ENCODE data around the gene SERTAD1. TPM values are rescaled to one million over a fixed set of nuclear protein-coding genes. Genes with fewer than 3 reads are reported as not detected.

The SERTAD1 gene
- total RNA-seq, 1 donor from 2014 or later: 3.2 TPM

DNA sequence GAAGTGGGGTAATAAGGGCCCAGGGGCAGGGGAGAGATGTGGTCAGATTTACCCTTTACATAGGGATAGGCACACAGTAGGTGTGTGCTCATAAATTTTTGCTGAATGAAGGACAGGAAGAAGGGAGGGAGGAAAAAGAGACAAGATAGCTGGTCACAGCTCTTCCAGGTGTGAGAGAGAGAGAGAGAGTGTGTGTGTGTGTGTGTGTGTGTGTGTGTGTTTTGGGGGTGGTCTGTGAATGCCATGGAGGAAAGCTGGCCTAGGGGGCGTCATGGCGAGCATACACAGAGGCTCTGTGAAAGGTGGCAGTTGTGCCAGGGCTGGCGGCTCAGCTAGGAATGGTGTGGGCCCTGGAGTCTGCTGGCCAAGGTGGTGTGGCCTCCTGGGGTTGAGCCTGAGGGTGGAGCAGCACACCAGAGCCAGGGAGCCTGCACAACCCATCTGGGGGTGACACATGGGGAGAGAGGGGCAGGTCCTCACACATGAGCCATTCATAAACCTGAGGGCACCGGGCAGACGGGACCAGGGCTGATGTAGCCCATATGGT, 6.7 kb downstream of the SERTAD1 start:
- TF ChIP-seq, protein P1, sequence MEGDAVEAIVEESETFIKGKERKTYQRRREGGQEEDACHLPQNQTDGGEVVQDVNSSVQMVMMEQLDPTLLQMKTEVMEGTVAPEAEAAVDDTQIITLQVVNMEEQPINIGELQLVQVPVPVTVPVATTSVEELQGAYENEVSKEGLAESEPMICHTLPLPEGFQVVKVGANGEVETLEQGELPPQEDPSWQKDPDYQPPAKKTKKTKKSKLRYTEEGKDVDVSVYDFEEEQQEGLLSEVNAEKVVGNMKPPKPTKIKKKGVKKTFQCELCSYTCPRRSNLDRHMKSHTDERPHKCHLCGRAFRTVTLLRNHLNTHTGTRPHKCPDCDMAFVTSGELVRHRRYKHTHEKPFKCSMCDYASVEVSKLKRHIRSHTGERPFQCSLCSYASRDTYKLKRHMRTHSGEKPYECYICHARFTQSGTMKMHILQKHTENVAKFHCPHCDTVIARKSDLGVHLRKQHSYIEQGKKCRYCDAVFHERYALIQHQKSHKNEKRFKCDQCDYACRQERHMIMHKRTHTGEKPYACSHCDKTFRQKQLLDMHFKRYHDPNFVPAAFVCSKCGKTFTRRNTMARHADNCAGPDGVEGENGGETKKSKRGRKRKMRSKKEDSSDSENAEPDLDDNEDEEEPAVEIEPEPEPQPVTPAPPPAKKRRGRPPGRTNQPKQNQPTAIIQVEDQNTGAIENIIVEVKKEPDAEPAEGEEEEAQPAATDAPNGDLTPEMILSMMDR (conservative IDR thresholded peaks at IDR 0.05): no peak
- no peak for DNase-seq (ENCODE audit: low read depth, low spot score)
- H3K27me3 Mint-ChIP-seq (ENCODE audit: low read depth): no peaks in the 10 kb centered on the region
- no peaks in the 10 kb centered on the region for H3K36me3 Mint-ChIP-seq (ENCODE audit: low read depth)
- peaks cover 23% of the 10 kb centered on the region for H3K4me1 Mint-ChIP-seq
- no peak overlapping the region for H3K27ac Mint-ChIP-seq (ENCODE audit: unreplicated experiment)
- H3K4me3 Mint-ChIP-seq: peak overlapping the region; percentile 73
- H3K9me3 Mint-ChIP-seq: no peaks in the 10 kb centered on the region

DNA sequence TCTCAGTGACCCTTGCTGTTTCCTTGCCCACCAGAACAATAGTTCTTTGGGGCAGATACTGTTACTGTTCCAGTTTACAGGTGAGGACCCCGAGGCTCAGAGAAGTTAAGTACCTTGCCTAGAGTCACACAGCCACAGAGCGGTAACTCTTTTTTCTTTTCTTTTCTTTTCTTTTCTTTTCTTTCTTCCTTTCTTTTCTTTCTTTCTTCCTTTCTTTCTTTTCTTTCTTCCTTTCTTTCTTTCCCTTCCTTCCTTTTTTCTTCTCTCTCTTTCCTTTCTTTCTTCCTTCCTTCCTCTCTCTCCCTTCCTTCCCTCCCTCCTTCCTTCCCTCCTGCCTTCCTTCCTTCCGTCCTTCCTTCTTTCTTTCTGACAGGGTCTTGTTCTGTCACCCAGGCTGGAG, 7.8 kb downstream of the SERTAD1 start:
- TF ChIP-seq, protein P1 (conservative IDR thresholded peaks at IDR 0.05): no peak
- H3K9me3 Mint-ChIP-seq: no peaks in the 10 kb centered on the region
- no peak for DNase-seq (ENCODE audit: low read depth, low spot score)
- no peaks in the 10 kb centered on the region for H3K27me3 Mint-ChIP-seq (ENCODE audit: low read depth)
- no peak overlapping the region for H3K27ac Mint-ChIP-seq (ENCODE audit: unreplicated experiment)
- H3K36me3 Mint-ChIP-seq (ENCODE audit: low read depth): no peaks in the 10 kb centered on the region
- peaks cover 28% of the 10 kb centered on the region for H3K4me1 Mint-ChIP-seq
- H3K4me3 Mint-ChIP-seq: peak overlapping the region; percentile 56

DNA sequence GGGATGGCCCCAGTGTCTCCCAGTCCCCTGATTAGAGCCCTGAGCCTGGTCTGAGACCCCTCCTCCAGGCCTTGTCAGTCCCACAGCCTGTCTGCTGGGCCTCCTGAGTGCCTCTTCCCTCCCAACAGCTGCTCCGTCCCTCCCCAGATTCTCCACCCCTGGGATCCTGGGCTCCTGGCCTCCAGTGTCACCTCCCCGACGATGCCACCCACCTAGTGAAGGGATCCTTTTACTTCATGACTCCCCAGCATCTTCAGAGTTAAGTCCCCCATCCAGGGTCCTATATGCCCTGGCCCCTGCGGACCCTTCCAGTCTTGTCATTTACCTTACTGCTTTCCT, 8.2 kb downstream of the SERTAD1 start:
- no peaks in the 10 kb centered on the region for H3K36me3 Mint-ChIP-seq (ENCODE audit: low read depth)
- H3K27me3 Mint-ChIP-seq (ENCODE audit: low read depth): no peaks in the 10 kb centered on the region
- peak overlapping the region; percentile 56 for H3K4me3 Mint-ChIP-seq
- DNase-seq (ENCODE audit: low read depth, low spot score): no peak
- TF ChIP-seq, protein P1 (conservative IDR thresholded peaks at IDR 0.05): no peak
- H3K9me3 Mint-ChIP-seq: no peaks in the 10 kb centered on the region
- H3K27ac Mint-ChIP-seq (ENCODE audit: unreplicated experiment): no peak overlapping the region
- H3K4me1 Mint-ChIP-seq: peaks cover 28% of the 10 kb centered on the region

DNA sequence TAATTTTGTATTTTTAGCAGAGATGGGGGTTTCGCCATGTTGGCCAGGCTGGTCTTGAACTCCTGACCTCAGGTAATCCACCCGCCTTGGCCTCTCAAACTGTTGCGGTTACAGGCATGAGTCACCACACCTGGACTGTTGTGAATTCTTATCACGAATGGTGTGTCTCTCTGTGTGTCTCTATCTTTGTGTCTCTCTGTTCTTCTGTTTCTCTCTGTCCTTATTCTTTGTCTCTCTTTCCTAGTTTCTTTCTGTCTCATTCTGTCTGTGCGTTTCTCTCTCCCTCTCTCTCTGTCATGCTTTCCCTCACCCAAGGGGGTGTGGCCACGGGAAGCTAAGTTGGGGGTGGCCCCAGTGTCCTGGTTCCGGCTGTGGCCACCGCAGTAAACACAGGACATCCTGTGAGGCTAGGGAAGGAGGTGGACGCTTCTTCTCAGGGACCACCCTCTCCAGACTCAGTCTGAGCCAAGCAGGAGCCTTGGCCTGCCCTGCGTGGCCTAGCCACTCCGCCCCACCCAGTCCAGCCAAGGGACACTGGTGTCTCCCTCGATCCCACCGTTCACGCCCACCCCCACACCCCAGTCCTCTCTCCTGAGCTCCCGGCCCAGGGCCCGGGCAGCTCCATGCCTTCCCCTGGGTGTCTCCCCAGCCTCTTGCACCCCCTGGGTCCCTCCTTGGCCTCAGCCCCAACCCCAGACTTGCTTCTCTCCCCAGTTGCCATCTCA, 8.7 kb downstream of the SERTAD1 start:
- H3K4me1 Mint-ChIP-seq: peaks cover 23% of the 10 kb centered on the region
- H3K27me3 Mint-ChIP-seq (ENCODE audit: low read depth): no peaks in the 10 kb centered on the region
- no peak overlapping the region for H3K4me3 Mint-ChIP-seq
- no peaks in the 10 kb centered on the region for H3K9me3 Mint-ChIP-seq
- H3K36me3 Mint-ChIP-seq (ENCODE audit: low read depth): no peaks in the 10 kb centered on the region
- no peak for DNase-seq (ENCODE audit: low read depth, low spot score)
- peak overlapping the region; percentile 66 for H3K27ac Mint-ChIP-seq (ENCODE audit: unreplicated experiment)
- TF ChIP-seq, protein P1 (conservative IDR thresholded peaks at IDR 0.05): no peak

DNA sequence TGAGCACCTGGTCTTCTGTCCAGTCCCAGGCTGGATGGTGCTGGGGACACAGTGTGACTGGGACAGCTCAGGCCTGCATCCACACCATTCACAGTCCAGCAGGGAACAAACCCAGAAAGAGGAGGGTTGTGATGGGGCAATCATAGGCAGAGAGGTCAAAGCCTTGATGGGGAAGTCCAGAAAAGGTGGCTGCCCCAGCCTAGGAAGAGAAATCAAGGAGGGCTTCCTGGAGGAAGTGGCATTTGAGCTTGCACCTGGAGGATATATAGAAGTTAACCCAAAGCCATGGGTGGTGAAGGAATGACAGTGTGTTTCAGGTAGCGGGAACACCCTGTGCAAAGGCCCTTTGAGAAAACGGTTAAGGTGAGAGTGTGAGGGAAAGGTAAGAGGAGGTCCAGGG, 10.0 kb downstream of the SERTAD1 start:
- no peaks in the 10 kb centered on the region for H3K36me3 Mint-ChIP-seq (ENCODE audit: low read depth)
- DNase-seq (ENCODE audit: low read depth, low spot score): no peak
- TF ChIP-seq, protein P1 (conservative IDR thresholded peaks at IDR 0.05): no peak
- H3K9me3 Mint-ChIP-seq: no peaks in the 10 kb centered on the region
- no peaks in the 10 kb centered on the region for H3K27me3 Mint-ChIP-seq (ENCODE audit: low read depth)
- H3K27ac Mint-ChIP-seq (ENCODE audit: unreplicated experiment): peak overlapping the region; percentile 23
- H3K4me1 Mint-ChIP-seq: peaks cover 24% of the 10 kb centered on the region
- H3K4me3 Mint-ChIP-seq: no peak overlapping the region
